22Rv1 (cell line): Measurements from ENCODE around the gene ZBTB3.

ENCODE experiments used
- CTCF ChIP-seq: fragments of 450-650 bp; IDR thresholded peaks from 2 replicates; pipeline ENCODE4 v1.5.1; 2017; ENCODE audit warnings: mild to moderate bottlenecking
- ZFX ChIP-seq: fragments of 450-650 bp; IDR thresholded peaks from 2 replicates; pipeline ENCODE4 v1.6.1; 2017; ENCODE audit warnings: antibody characterized with exemption, borderline replicate concordance

GRCh38 chr11:62799486-62799885 lies 45.5 kb upstream of the ZBTB3 start:
- no peak for TF ChIP-seq CTCF
- TF ChIP-seq ZFX, result no peak
